B cell (primary cell): ENCODE data around the gene GMPR2. TPM values are rescaled to one million over a fixed set of nuclear protein-coding genes. Genes with fewer than 3 reads are reported as not detected.

Source experiments
- ATAC-seq: fragments of 200-7000 bp; cut with Tn5 transposase; one replicate; pipeline ENCODE4 v1.10.0; 2021; ENCODE audit warnings: low read depth, mild to moderate bottlenecking, moderate number of reproducible peaks, moderate library complexity
- CTCF ChIA-PET: fragments of 350-600 bp; sonication (Branson Sonifier 250); formaldehyde crosslinking; loops from one replicate; lab custom pipeline; 2021; ENCODE audit warnings: antibody characterized with exemption, inconsistent platforms; lab: Charles Lee
- POLR2A ChIA-PET: fragments of 350-600 bp; sonication (Branson Sonifier 250); formaldehyde crosslinking; loops from one replicate; lab custom pipeline; 2021; ENCODE audit warnings: antibody characterized with exemption; lab: Charles Lee
- DNase-seq: peaks from one replicate; pipeline ENCODE4 v3.0.0; 2013
- H2AFZ ChIP-seq: 2 replicates; pipeline ENCODE4 v1.6.1; 2012; ENCODE audit warnings: mild to moderate bottlenecking, low read depth, low read length; ENCODE audit not compliant: insufficient read depth, poor library complexity, severe bottlenecking
- H3K27ac ChIP-seq, 2 donors: 1 replicate in 1 of 2; 2 replicates in 1 of 2; pipeline ENCODE4 v1.5.1; 2012 to 2013; ENCODE audit warnings: low read length in 2 of 2, mild to moderate bottlenecking in 2 of 2, moderate library complexity in 1 of 2
- H3K27me3 ChIP-seq, 4 experiments: fragments of 200-600 bp in 1 of 4; sonication (generic) in 1 of 4; replicated peaks in 1 of 4; 1 replicate in 2 of 4; 2 replicates in 2 of 4; pipeline versions ENCODE4 v1.6.1 to v1.7.0; 2013 to 2016; ENCODE audit warnings: low read length in 3 of 4, mild to moderate bottlenecking in 2 of 4, mixed read lengths in 1 of 4, moderate library complexity in 1 of 4; ENCODE audit not compliant: insufficient read depth in 4 of 4, control insufficient read depth in 3 of 4; ENCODE audit errors: control extremely low read depth in 1 of 4
- H3K36me3 ChIP-seq, 2 experiments: replicated peaks in 1 of 2; 1 replicate in 1 of 2; 2 replicates in 1 of 2; pipeline versions ENCODE4 v1.6.1 to v1.7.1; 2013; ENCODE audit warnings: low read length in 1 of 2; ENCODE audit not compliant: insufficient read depth in 2 of 2, control insufficient read depth in 1 of 2; ENCODE audit errors: control extremely low read depth in 1 of 2, extremely low read depth in 1 of 2
- H3K4me1 ChIP-seq, 2 donors: fragments of 200-600 bp in 1 of 2; sonication (generic) in 1 of 2; 1 replicate in 1 of 2; 2 replicates in 1 of 2; pipeline versions ENCODE4 v1.5.1 to v1.6.1; 2013 to 2017; ENCODE audit warnings: low read length in 2 of 2; ENCODE audit not compliant: control insufficient read depth in 2 of 2, insufficient read depth in 2 of 2
- H3K4me2 ChIP-seq: replicated peaks from 2 replicates; pipeline ENCODE3; 2012; ENCODE audit warnings: mild to moderate bottlenecking, low read depth, low read length; ENCODE audit not compliant: poor library complexity, severe bottlenecking
- H3K4me3 ChIP-seq, 5 experiments: fragments of 200-600 bp in 1 of 5; sonication (generic) in 1 of 5; 1 replicate in 3 of 5; 2 replicates in 2 of 5; pipeline versions ENCODE4 v1.5.1 to v1.7.0; 2011 to 2016; ENCODE audit warnings: low read length in 4 of 5, mild to moderate bottlenecking in 4 of 5, low read depth in 2 of 5, control low read depth in 1 of 5, moderate library complexity in 1 of 5; ENCODE audit not compliant: insufficient read depth in 1 of 5; ENCODE audit errors: control extremely low read depth in 1 of 5, extremely low read depth in 1 of 5
- H3K79me2 ChIP-seq: fragments of 200-600 bp; sonication (generic); one replicate; pipeline ENCODE4 v1.6.0; 2016; ENCODE audit warnings: low read length; ENCODE audit not compliant: control insufficient read depth, insufficient read depth
- H3K9ac ChIP-seq: fragments of 200-600 bp; sonication (generic); 2 replicates; pipeline ENCODE4 v1.6.1; 2017; ENCODE audit warnings: mild to moderate bottlenecking, low read length, moderate library complexity
- H3K9me3 ChIP-seq, 3 donors: one replicate each; pipeline versions ENCODE4 v1.6.1 to v1.7.1; 2013; ENCODE audit warnings: low read length in 2 of 3; ENCODE audit not compliant: control insufficient read depth in 2 of 3, insufficient read depth in 1 of 3; ENCODE audit errors: control extremely low read depth in 1 of 3
- H4K20me1 ChIP-seq: 2 replicates; pipeline ENCODE4 v1.6.0; 2012; ENCODE audit warnings: mild to moderate bottlenecking, low read length; ENCODE audit not compliant: insufficient read depth, control insufficient read depth, poor library complexity, severe bottlenecking
- H3K27ac Mint-ChIP-seq: one replicate; pipeline ENCODE4 v1.8.0; 2021; ENCODE audit warnings: mixed read lengths
- H3K27me3 Mint-ChIP-seq: one replicate; pipeline ENCODE4 v1.8.0; 2021; ENCODE audit warnings: mixed read lengths
- H3K4me1 Mint-ChIP-seq: one replicate; pipeline ENCODE4 v1.8.0; 2021; ENCODE audit warnings: mixed read lengths
- H3K4me3 Mint-ChIP-seq: one replicate; pipeline ENCODE4 v1.8.0; 2021; ENCODE audit warnings: mixed read lengths
- H3K9me3 Mint-ChIP-seq: one replicate; pipeline ENCODE4 v1.8.0; 2022; ENCODE audit warnings: mixed read lengths; ENCODE audit not compliant: insufficient read depth
- CTCF ChIP-seq: fragments of 200-600 bp; IDR thresholded peaks from one replicate; pipeline ENCODE4 v1.8.0; 2022; ENCODE audit warnings: antibody characterized with exemption, mild to moderate bottlenecking
- EZH2 ChIP-seq: IDR thresholded peaks from 2 replicates; pipeline ENCODE4 v1.6.1; 2012; ENCODE audit warnings: borderline replicate concordance, low read depth, mild to moderate bottlenecking, moderate library complexity, low read length; ENCODE audit not compliant: insufficient read depth, poor library complexity, severe bottlenecking
- WGBS: methylation state at CpG from one replicate; pipeline ENCODE4 v1.1.5; 2013; ENCODE audit warnings: missing lambda C conversion rate; ENCODE audit not compliant: insufficient coverage; 5-methylcytosine and 5-hydroxymethylcytosine counted together
- intact Hi-C: fragments of 100-400 bp; cut with micrococcal nuclease; formaldehyde crosslinking; loops from one replicate; pipeline ENCODE4 v1.10.0; 2022
- polyA plus RNA-seq: library from polyadenylated mRNA; depleted of rRNA; stranded (reverse); fragments of >200 nt; gene quantifications from 2 replicates; pipeline ENCODE4 v1.2.3, GENCODE V29; 2012
- total RNA-seq, 2 donors: library from RNA; stranded (reverse); fragments of 120-200 nt in 1 of 2; gene quantifications; 1 replicate in 1 of 2; 2 replicates in 1 of 2; pipeline versions ENCODE4 v1.2.3 to v1.2.4, GENCODE V29; 2013 to 2022

The GMPR2 gene
- total and polyA plus RNA-seq, 2 donors (not counting 1 experiment from before 2014, with no cell fraction given), result 39.7 to 58.7 TPM

GRCh38 chr14:24284501-24285035 lies 51.8 kb downstream of the GMPR2 start:
- Histone ChIP-seq H3K9ac (no peak overlapping the region), H3K4me1 (peaks cover 13 to 34% of the 10 kb centered on the region in 2 donors), H3K27me3 (no peaks in the 10 kb centered on the region), H3K79me2 (peaks cover 29% of the 10 kb centered on the region), H3K4me3 (no peak overlapping the region), H3K36me3 (peaks cover 0 to 3% of the 10 kb centered on the region in 2 experiments), H2AFZ (no peak overlapping the region), H3K27ac (no peak overlapping the region), H3K9me3 (no peaks in the 10 kb centered on the region), H4K20me1 (no peaks in the 10 kb centered on the region), H3K4me2 (no peak overlapping the region)
- TF ChIP-seq CTCF (no peak), EZH2 (no peak)
- ATAC-seq (no peak), DNase-seq (no peak)
- Mint-ChIP-seq H3K27me3 (no peaks in the 10 kb centered on the region), H3K27ac (no peak overlapping the region), H3K4me1 (peaks cover 29% of the 10 kb centered on the region), H3K9me3 (no peaks in the 10 kb centered on the region), H3K4me3 (no peak overlapping the region)
- ChIA-PET CTCF (interaction anchor here (1.1 to 3.3 kb wide), 2 partner anchors 23 to 42 kb away, joined by 3 to 21 read pairs; partner anchors contain the start of genes CIDEB and TINF2), POLR2A (interaction anchor here (0.6 kb wide), 1 partner anchor 65 kb away, joined by 8 read pairs; no protein-coding TSS in a partner anchor)
- intact Hi-C loops, result no loop called here
- WGBS, result 94% methylated on average over 9 of the region's 11 CpGs

- Mint-ChIP-seq H3K9me3 (no peaks in the 10 kb centered on the region), H3K27me3 (no peaks in the 10 kb centered on the region), H3K4me1 (peaks cover 29% of the 10 kb centered on the region), H3K4me3 (no peak overlapping the region), H3K27ac (no peak overlapping the region)
- WGBS, result 100% methylated on average over 2 of the region's 4 CpGs
- Histone ChIP-seq H3K79me2 (peaks cover 29% of the 10 kb centered on the region), H3K36me3 (peaks cover 3 to 10% of the 10 kb centered on the region in 2 experiments), H2AFZ (no peak overlapping the region), H3K27me3 (no peaks in the 10 kb centered on the region), H3K9ac (no peak overlapping the region), H3K4me3 (no peak overlapping the region), H3K4me1 (peaks cover 12 to 34% of the 10 kb centered on the region in 2 donors), H4K20me1 (no peaks in the 10 kb centered on the region), H3K27ac (no peak overlapping the region), H3K9me3 (no peaks in the 10 kb centered on the region), H3K4me2 (no peak overlapping the region)
- TF ChIP-seq CTCF, result no peak
- TF ChIP-seq EZH2, result no peak
- DNase-seq, result no peak
- CTCF ChIA-PET, result interaction anchor here (0.5 kb wide), 1 partner anchor 80 kb away, joined by 3 read pairs; no protein-coding TSS in a partner anchor
- no peak for ATAC-seq
- POLR2A ChIA-PET, result interaction anchor here (0.6 kb wide), 1 partner anchor 66 kb away, joined by 8 read pairs; no protein-coding TSS in a partner anchor
- intact Hi-C loops, result no loop called here
These were observed 52.6 kb downstream of the GMPR2 start for GRCh38 chr14:24285351-24285750.
